Neuronal stem cell (in vitro differentiated cells): ENCODE measurements around the gene TRIM69.
A peak's percentile ranks its signal among the peaks of the same experiment; 100 is the strongest.

Experiments
- DNase-seq: peaks from one replicate; pipeline ENCODE4 v3.0.0-alpha.2; 2013; ENCODE audit warnings: low spot score
- H2AFZ ChIP-seq: one replicate; pipeline ENCODE4 v1.6.1; 2013; ENCODE audit warnings: mild to moderate bottlenecking, low read length, inconsistent platforms
- H2AK5ac ChIP-seq: 2 replicates; pipeline ENCODE4 v1.6.1; 2013; ENCODE audit warnings: low read depth, mild to moderate bottlenecking, inconsistent platforms, low read length, moderate library complexity, mixed read lengths
- H2BK120ac ChIP-seq: 2 replicates; pipeline ENCODE4 v1.6.1; 2013; ENCODE audit warnings: low read depth, mild to moderate bottlenecking, inconsistent platforms, low read length, moderate library complexity, mixed read lengths
- H2BK12ac ChIP-seq: one replicate; pipeline ENCODE4 v1.6.1; 2013; ENCODE audit warnings: low read length, inconsistent platforms
- H2BK15ac ChIP-seq: 2 replicates; pipeline ENCODE4 v1.6.1; 2013; ENCODE audit warnings: mild to moderate bottlenecking, low read length, inconsistent platforms, mixed read lengths
- H2BK5ac ChIP-seq: one replicate; pipeline ENCODE4 v1.6.1; 2013; ENCODE audit warnings: inconsistent platforms, mild to moderate bottlenecking, low read length, moderate library complexity
- H3K14ac ChIP-seq: one replicate; pipeline ENCODE4 v1.6.1; 2013; ENCODE audit warnings: low read length, inconsistent platforms
- H3K18ac ChIP-seq: 2 replicates; pipeline ENCODE4 v1.6.1; 2013; ENCODE audit warnings: low read length, inconsistent platforms
- H3K23ac ChIP-seq: 2 replicates; pipeline ENCODE4 v1.6.1; 2013; ENCODE audit warnings: low read depth, mild to moderate bottlenecking, mixed read lengths, low read length, inconsistent platforms; ENCODE audit not compliant: poor library complexity
- H3K27ac ChIP-seq: replicated peaks from 3 replicates; pipeline ENCODE4 v1.5.1; 2013; ENCODE audit warnings: low read length, inconsistent platforms
- H3K27me3 ChIP-seq, 3 experiments: 2 replicates each; pipeline ENCODE4 v1.6.1; 2013; ENCODE audit warnings: low read length in 3 of 3, mild to moderate bottlenecking in 2 of 3, inconsistent platforms in 1 of 3, low read depth in 1 of 3, mixed read lengths in 1 of 3, moderate library complexity in 1 of 3; ENCODE audit not compliant: control insufficient read depth in 3 of 3, insufficient read depth in 3 of 3
- H3K36me3 ChIP-seq, 2 donors: replicated peaks in 1 of 2; 2 replicates each; pipeline ENCODE4 v1.6.1; 2013; ENCODE audit warnings: low read length in 2 of 2; ENCODE audit not compliant: control insufficient read depth in 2 of 2, insufficient read depth in 2 of 2
- H3K4ac ChIP-seq: 2 replicates; pipeline ENCODE4 v1.6.1; 2013; ENCODE audit warnings: inconsistent platforms, mild to moderate bottlenecking, low read length, moderate library complexity
- H3K4me1 ChIP-seq, 2 donors: 1 replicate in 1 of 2; 2 replicates in 1 of 2; pipeline ENCODE4 v1.6.1; 2013; ENCODE audit warnings: low read length in 2 of 2, low read depth in 1 of 2; ENCODE audit not compliant: control insufficient read depth in 2 of 2, insufficient read depth in 1 of 2
- H3K4me2 ChIP-seq: one replicate; pipeline ENCODE4 v1.6.1; 2013; ENCODE audit warnings: mild to moderate bottlenecking, low read length, inconsistent platforms; ENCODE audit not compliant: insufficient read depth, poor library complexity, severe bottlenecking
- H3K4me3 ChIP-seq, 2 donors: 2 replicates each; pipeline ENCODE4 v1.5.1; 2013; ENCODE audit warnings: low read length in 2 of 2, mild to moderate bottlenecking in 2 of 2, inconsistent platforms in 1 of 2, moderate library complexity in 1 of 2
- H3K79me1 ChIP-seq: one replicate; pipeline ENCODE4 v1.6.1; 2013; ENCODE audit warnings: low read depth, mild to moderate bottlenecking, inconsistent platforms, low read length, moderate library complexity
- H3K9ac ChIP-seq: one replicate; pipeline ENCODE4 v1.6.1; 2013; ENCODE audit warnings: mild to moderate bottlenecking, low read depth, low read length, inconsistent platforms; ENCODE audit not compliant: poor library complexity
- H3K9me3 ChIP-seq, 2 donors: replicated peaks in 1 of 2; 2 replicates each; pipeline versions ENCODE3 to v1.6.1; 2013; ENCODE audit warnings: low read length in 2 of 2, mild to moderate bottlenecking in 2 of 2, inconsistent platforms in 1 of 2, low read depth in 1 of 2, mixed read lengths in 1 of 2, moderate library complexity in 1 of 2; ENCODE audit not compliant: control insufficient read depth in 2 of 2, insufficient read depth in 1 of 2
- H4K8ac ChIP-seq: one replicate; pipeline ENCODE4 v1.6.1; 2013; ENCODE audit warnings: low read depth, mild to moderate bottlenecking, inconsistent platforms, low read length, moderate library complexity
- H4K91ac ChIP-seq: one replicate; pipeline ENCODE4 v1.6.1; 2013; ENCODE audit warnings: low read length, low read depth, mild to moderate bottlenecking, inconsistent platforms; ENCODE audit not compliant: poor library complexity
- WGBS, 2 donors: extraction: QIAGEN DNeasy Blood & Tissue Kit; methylation state at CpG; one replicate each; pipeline ENCODE4 v1.1.7; 2013; ENCODE audit warnings: missing lambda C conversion rate in 2 of 2, mixed read lengths in 1 of 2; ENCODE audit not compliant: insufficient read length in 2 of 2, insufficient replicate concordance in 1 of 2; ENCODE audit errors: extremely low coverage in 2 of 2; 5-methylcytosine and 5-hydroxymethylcytosine counted together

The TRIM69 gene

DNA sequence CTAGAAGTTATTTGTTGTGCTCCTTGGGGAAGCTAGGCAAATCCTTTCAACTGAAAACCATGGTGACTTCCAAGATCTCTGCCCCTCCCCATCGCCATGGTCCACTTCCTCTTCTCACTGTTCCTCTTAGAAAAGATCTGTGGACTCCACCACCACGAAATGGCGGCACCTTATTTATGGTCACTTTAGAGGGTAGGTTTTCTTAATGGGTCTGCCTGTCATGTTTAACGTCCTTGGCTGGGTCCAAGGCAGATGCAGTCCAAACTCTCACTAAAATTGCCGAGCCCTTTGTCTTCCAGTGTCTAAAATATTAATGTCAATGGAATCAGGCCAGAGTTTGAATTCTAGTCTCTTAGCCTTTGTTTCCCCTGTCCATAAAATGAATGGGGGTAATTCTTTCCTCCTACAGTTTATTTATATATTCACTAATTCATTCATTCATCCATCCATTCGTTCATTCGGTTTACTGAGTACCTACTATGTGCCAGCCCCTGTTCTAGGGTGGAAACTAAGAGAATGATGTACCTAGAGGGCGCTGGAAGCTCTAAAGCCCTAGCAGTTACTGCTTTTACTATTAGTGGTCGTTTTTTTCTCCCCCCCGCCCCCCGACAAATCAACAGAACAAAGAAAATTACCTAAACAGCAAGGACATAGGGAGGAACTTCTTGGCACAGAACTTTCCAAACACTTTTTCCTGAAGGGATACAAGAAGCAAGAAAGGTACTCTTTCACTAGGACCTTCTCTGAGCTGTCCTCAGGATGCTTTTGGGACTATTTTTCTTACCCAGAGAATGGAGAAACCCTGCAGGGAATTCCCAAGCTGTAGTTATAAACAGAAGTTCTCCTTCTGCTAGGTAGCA is 25.9 kb upstream of the TRIM69 start:
- Histone ChIP-seq H3K9ac (no peak overlapping the region), H3K14ac (no peak overlapping the region), H3K4ac (no peak overlapping the region), H2BK15ac (peak overlapping the region; percentile 56), H3K36me3 (peaks cover 0 to 3% of the 10 kb centered on the region in 2 donors), H3K27me3 (peaks cover 0 to 9% (median 0%) of the 10 kb centered on the region in 3 experiments), H3K9me3 (no peaks in the 10 kb centered on the region), H3K27ac (peak overlapping the region; percentile 50), H2BK12ac (no peak overlapping the region), H4K8ac (no peak overlapping the region), H4K91ac (no peak overlapping the region), H3K4me3 (peak overlapping the region; percentile 79 to 93), H3K79me1 (no peaks in the 10 kb centered on the region), H2AK5ac (no peak overlapping the region), H3K4me1 (peaks cover 0 to 11% of the 10 kb centered on the region in 2 donors), H3K23ac (no peak overlapping the region), H3K18ac (no peak overlapping the region), H2AFZ (peak overlapping the region; percentile 90), H2BK120ac (no peak overlapping the region), H3K4me2 (peak overlapping the region; percentile 96), H2BK5ac (no peak overlapping the region)
- no CpG with 5 or more reads among the region's 11 CpGs for WGBS, 2 donors
- no peak for DNase-seq

DNA sequence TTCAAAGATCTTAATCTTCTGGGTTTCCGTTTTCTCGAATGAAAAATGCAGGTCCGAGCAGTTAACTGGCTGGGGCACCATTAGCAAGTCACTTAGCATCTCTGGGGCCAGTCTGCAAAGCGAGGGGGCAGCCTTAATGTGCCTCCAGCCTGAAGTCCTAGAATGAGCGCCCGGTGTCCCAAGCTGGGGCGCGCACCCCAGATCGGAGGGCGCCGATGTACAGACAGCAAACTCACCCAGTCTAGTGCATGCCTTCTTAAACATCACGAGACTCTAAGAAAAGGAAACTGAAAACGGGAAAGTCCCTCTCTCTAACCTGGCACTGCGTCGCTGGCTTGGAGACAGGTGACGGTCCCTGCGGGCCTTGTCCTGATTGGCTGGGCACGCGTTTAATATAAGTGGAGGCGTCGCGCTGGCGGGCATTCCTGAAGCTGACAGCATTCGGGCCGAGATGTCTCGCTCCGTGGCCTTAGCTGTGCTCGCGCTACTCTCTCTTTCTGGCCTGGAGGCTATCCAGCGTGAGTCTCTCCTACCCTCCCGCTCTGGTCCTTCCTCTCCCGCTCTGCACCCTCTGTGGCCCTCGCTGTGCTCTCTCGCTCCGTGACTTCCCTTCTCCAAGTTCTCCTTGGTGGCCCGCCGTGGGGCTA is 25.1 kb upstream of the TRIM69 start, which contains the start of the genes B2M and PATL2:
Gene B2M, plus strand, starts transcription at position 422 of the 647 bp plus-strand sequence. Its CDS starts 30 bp downstream, at position 452.
Gene PATL2, minus strand, starts transcription at position 228 of the 647 bp plus-strand sequence. CDS start 34,833 bp downstream, outside the sequence.
- Histone ChIP-seq H3K4ac (no peak within 1 kb of the TSS), H2BK120ac (peak within 1 kb of the TSS; percentile 81), H2BK15ac (peak within 1 kb of the TSS; percentile 88), H3K27ac (peak within 1 kb of the TSS; percentile 50), H3K4me3 (peak within 1 kb of the TSS; percentile 79 to 93), H3K18ac (peak within 1 kb of the TSS; percentile 97), H2BK12ac (no peak within 1 kb of the TSS), H3K9ac (peak within 1 kb of the TSS; percentile 95), H3K23ac (peak within 1 kb of the TSS; percentile 92), H3K79me1 (no peaks in the 10 kb centered on the region), H4K8ac (no peak within 1 kb of the TSS), H3K9me3 (no peaks in the 10 kb centered on the region), H3K36me3 (peaks cover 3 to 11% of the 10 kb centered on the region in 2 donors), H2AFZ (peak within 1 kb of the TSS; percentile 90), H2AK5ac (no peak within 1 kb of the TSS), H3K14ac (peak within 1 kb of the TSS; percentile 47), H2BK5ac (peak within 1 kb of the TSS; percentile 11), H3K4me2 (peak within 1 kb of the TSS; percentile 96), H3K4me1 (peaks cover 0 to 11% of the 10 kb centered on the region in 2 donors), H3K27me3 (peaks cover 0 to 9% (median 0%) of the 10 kb centered on the region in 3 experiments), H4K91ac (no peak within 1 kb of the TSS)
- WGBS, 2 donors, result no CpG with 5 or more reads among the region's 37 CpGs
- DNase-seq, result peak; percentile 95

DNA sequence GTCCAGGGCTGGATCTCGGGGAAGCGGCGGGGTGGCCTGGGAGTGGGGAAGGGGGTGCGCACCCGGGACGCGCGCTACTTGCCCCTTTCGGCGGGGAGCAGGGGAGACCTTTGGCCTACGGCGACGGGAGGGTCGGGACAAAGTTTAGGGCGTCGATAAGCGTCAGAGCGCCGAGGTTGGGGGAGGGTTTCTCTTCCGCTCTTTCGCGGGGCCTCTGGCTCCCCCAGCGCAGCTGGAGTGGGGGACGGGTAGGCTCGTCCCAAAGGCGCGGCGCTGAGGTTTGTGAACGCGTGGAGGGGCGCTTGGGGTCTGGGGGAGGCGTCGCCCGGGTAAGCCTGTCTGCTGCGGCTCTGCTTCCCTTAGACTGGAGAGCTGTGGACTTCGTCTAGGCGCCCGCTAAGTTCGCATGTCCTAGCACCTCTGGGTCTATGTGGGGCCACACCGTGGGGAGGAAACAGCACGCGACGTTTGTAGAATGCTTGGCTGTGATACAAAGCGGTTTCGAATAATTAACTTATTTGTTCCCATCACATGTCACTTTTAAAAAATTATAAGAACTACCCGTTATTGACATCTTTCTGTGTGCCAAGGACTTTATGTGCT is 24.5 kb upstream of the TRIM69 start:
- Histone ChIP-seq H3K27ac (no peak overlapping the region), H2BK5ac (peak overlapping the region; percentile 11), H3K23ac (peak overlapping the region; percentile 92), H3K9me3 (no peaks in the 10 kb centered on the region), H3K14ac (peak overlapping the region; percentile 47), H3K36me3 (peaks cover 3 to 17% of the 10 kb centered on the region in 2 donors), H3K79me1 (no peaks in the 10 kb centered on the region), H2AFZ (peak overlapping the region; percentile 90), H2BK12ac (no peak overlapping the region), H3K4me1 (peaks cover 0 to 11% of the 10 kb centered on the region in 2 donors), H3K4me3 (peak overlapping the region; percentile 79 to 93), H2AK5ac (no peak overlapping the region), H2BK15ac (peak overlapping the region; percentile 88), H3K4ac (no peak overlapping the region), H2BK120ac (peak overlapping the region; percentile 81), H4K8ac (no peak overlapping the region), H3K4me2 (peak overlapping the region; percentile 96), H4K91ac (no peak overlapping the region), H3K18ac (peak overlapping the region; percentile 97), H3K9ac (peak overlapping the region; percentile 95), H3K27me3 (peaks cover 0 to 9% (median 0%) of the 10 kb centered on the region in 3 experiments)
- no CpG with 5 or more reads among the region's 46 CpGs for WGBS, 2 donors
- peak; percentile 35 for DNase-seq
